ENCODE results near the gene PLAAT3.

DNA sequence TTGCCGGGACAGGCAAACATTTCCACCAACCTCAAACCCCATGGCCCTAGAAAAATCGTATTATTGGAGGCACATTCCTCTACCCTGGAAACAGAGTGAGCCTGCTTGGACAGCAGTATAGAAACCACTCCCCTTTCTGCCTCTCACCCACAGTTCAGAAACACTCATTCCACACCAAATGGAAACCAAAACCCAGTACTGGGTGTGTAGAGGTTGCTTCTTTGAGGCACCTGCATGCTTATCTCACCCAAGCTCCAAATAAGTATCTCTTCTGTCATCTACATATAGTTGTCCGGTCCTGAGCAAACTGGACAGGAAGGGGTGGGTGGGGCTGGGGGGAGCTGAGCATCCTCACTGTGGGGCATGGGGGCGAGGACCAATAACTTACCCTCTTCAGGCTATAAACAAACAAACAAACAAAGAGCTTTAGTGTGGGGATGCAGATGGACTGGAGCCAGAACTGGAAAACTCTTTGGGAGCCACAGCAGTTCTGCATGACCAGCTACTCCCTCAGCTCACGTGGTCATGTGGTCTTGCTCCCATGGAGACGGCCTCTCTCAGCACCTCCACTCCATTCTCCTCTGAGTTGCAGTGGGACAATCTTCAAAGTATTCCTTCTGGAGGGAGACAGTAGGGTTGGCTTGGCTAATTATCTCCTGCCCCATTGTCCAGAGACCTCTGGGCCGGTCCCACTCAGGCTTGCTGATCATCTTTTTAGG, 50.0 kb downstream of the PLAAT3 start:
- TF ChIP-seq, protein P1, sequence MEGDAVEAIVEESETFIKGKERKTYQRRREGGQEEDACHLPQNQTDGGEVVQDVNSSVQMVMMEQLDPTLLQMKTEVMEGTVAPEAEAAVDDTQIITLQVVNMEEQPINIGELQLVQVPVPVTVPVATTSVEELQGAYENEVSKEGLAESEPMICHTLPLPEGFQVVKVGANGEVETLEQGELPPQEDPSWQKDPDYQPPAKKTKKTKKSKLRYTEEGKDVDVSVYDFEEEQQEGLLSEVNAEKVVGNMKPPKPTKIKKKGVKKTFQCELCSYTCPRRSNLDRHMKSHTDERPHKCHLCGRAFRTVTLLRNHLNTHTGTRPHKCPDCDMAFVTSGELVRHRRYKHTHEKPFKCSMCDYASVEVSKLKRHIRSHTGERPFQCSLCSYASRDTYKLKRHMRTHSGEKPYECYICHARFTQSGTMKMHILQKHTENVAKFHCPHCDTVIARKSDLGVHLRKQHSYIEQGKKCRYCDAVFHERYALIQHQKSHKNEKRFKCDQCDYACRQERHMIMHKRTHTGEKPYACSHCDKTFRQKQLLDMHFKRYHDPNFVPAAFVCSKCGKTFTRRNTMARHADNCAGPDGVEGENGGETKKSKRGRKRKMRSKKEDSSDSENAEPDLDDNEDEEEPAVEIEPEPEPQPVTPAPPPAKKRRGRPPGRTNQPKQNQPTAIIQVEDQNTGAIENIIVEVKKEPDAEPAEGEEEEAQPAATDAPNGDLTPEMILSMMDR (IDR thresholded peaks at IDR 0.05; ENCODE audit: low read depth, low read length) = no peak
- TF ChIP-seq POLR2A (IDR thresholded peaks at IDR 0.05; ENCODE audit: extremely low read depth, insufficient read length) = no peak
- TF ChIP-seq, protein P2, sequence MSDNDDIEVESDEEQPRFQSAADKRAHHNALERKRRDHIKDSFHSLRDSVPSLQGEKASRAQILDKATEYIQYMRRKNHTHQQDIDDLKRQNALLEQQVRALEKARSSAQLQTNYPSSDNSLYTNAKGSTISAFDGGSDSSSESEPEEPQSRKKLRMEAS (IDR thresholded peaks at IDR 0.05; ENCODE audit: low read depth, low read length) = no peak
